NCI-H1930 (cell line): ENCODE data around the gene ING5.

Experiments used
- DNase-seq, 2 experiments: peaks; one replicate each; lab custom pipeline; 2025; lab: John Stamatoyannopoulos, UW

ING5 gene

GRCh38 chr2:241672243-241673188 lies 29.3 kb upstream of the ING5 start:
- DNase-seq: no peak

DNA sequence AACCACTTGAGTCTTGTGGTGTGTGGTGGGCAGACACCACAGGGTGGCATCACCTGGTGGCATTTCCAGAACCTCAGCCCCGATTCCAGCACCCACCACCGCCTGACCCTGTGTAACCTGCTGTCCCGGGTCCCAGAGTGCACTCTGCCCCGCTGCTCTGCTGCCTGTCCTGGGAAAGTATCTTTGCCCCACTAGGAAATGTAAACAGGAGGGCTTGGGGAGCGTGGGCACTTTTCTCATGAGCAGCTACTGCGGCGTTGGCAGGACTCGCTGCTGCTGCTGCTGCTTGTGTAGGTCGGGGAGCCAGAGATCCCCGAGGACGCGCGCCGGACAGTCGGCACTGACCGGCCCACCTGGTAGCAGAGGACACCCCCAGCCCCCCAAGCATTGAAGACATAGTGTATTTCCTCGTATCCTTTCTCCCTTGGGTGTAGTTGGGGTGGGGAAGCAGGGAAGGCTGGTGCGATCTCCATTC lies 28.6 kb upstream of the ING5 start:
- no peak for DNase-seq

GRCh38 chr2:241673797-241674725 lies 27.8 kb upstream of the ING5 start:
- DNase-seq: no peak

DNA sequence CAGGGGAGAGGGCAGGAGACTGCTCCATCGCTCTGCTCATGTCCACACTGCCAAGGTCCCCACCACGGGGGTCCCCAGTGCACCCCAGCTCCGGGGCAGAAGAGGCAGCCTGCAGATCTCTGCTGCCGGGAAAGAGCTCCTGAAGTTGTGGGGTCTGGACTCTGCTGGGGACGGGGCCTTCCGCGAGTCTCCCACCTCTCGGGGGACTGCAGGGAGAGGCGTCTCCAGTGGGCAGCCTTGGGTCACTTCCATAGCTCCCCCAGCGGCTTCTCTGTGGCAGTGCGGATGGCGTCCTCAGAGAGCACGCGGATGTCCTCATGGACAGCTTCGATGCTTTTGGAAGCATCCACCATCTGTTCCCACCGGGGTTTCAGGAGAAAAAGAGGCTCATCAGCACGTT lies 26.0 kb upstream of the ING5 start:
- no peak for DNase-seq

GRCh38 chr2:241676665-241677064 lies 25.2 kb upstream of the ING5 start:
- no peak for DNase-seq

- no peak for DNase-seq
These were observed 24.4 kb upstream of the ING5 start for GRCh38 chr2:241677392-241677791.

GRCh38 chr2:241678307-241678706 lies 23.5 kb upstream of the ING5 start:
- no peak for DNase-seq

GRCh38 chr2:241678784-241679540 lies 22.9 kb upstream of the ING5 start:
- no peak for DNase-seq

- no peak for DNase-seq
These were observed 21.8 kb upstream of the ING5 start for GRCh38 chr2:241680044-241680443.

DNA sequence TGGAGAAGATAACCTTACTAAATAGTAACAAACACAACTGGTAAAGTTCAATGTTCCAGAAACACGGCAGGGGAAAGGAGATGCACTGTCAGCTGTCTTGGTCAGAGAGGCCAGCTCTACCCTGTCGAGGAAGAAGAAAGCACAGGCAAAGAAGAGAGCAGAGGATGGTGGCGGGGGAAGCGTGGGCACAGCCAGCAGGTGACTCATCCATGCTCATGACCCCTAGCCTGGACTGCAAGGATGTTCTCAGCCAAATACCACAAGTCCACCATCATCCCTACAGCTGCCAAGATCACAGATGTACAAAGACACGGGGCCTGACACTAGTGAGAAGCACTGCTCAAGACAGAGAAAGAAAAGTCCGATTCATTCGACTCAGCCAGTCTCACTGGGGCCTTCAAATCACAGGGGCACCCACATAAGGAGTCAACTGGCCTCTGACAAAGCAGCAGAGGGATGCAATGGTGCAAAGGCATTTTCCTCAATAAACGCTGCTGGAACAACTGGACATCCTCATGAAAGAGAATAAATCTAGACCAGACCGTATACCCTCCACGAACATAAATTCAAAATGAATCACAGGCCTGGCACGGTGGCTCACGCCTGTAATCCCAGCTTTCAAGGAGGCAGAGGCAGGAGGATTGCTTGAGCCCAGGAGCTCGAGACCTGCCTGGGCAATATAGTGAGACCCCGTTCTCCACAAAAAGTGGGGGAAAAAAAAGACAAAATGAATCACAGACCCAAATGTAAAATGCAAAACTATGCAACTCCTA lies 20.8 kb upstream of the ING5 start:
- no peak for DNase-seq

- no peak for DNase-seq
These were observed 15.6 kb upstream of the ING5 start for GRCh38 chr2:241686324-241686649.

DNA sequence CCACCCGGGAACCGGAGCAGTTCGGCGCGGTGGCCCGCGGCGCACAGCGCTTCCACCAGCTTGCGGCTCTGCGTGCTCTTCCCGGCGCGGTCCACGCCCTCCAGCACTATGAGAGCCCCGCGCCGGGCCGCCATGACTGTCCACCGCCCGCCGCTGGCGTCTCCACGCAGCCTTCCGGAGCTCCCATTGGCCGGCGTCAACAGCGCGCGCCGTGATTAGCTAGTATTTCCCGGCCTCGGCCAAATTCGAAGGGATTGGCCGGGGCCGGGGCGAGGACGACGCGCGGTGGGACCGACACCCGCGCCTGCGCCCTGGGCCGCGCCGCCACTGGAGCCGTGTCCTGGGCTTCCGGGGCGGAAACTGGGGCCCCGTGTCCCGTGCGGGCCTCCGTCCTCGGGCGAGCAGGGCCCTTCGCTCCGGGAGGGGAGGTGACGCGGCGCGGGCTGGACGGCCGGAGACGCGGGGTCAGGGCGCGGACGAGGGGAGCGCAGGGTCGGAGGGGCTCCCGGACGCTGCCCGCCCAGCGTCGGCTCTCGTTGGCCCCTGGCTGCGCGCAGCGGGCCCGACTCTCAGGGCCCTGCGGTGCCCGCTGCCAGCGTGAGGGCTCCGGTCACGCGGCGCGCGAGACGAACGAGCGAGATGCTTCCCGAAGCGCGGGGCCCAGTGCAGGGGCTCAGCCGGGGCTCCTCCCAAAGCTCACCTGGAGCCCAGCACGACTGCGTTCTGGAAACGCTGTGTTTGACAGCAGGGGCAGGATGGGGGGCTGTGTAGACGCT lies 15.0 kb upstream of the ING5 start, which contains the start of gene DTYMK:
Gene DTYMK, minus strand, starts transcription at position 166 of the 776 bp plus-strand sequence. Its CDS starts 32 bp downstream, at position 134.
- peak; percentile 90 to 97 for DNase-seq

- no peak for DNase-seq
These were observed 12.5 kb upstream of the ING5 start for GRCh38 chr2:241689306-241689705.

DNA sequence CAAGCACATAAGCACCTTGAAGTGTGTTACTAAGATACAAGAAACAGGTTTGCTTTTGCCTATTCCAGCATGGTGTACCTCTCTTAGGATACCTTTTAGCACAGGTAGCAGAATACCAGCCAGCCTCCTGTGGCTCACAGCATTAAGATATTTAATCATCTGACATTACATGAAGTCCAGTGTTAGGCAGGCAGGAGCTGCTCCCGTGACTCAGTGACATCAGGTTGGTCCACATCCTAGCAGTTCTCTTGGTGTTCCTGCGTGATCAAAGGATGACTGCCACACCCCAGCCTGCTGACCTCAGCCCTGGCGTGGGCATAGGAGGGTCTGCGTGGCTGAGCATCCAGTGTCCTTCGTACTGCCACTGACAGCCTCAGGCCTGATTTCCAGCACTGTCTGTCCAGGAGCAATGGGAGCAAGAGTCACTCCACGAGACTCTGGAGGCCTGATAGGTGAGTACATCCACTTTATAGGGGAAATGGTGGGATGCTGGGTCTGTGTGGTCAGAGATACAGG lies 11.6 kb upstream of the ING5 start:
- no peak for DNase-seq

GRCh38 chr2:241692448-241692847 lies 9.4 kb upstream of the ING5 start:
- DNase-seq: no peak

DNA sequence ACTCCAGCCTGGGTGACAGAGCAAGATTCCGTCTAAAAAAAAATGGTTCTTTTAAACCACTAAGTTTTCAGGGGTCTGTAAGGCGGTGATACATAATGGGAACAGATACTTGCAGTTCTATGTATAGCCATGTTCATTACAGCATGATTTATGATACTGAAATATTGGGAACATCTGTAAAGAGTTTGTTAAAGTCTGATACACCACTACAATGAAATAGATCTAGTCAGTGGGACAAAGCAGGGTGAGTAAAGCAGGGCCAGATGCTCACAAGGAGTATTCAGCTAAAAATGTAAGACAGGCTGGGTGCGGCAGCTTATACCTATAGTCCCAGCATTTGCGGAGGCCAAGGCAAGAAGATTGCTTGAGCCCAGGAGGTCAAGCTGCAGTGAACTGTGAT lies 6.2 kb upstream of the ING5 start:
- no peak for DNase-seq

- no peak for DNase-seq
These were observed 765 bp upstream of the ING5 start for GRCh38 chr2:241701149-241701398.

DNA sequence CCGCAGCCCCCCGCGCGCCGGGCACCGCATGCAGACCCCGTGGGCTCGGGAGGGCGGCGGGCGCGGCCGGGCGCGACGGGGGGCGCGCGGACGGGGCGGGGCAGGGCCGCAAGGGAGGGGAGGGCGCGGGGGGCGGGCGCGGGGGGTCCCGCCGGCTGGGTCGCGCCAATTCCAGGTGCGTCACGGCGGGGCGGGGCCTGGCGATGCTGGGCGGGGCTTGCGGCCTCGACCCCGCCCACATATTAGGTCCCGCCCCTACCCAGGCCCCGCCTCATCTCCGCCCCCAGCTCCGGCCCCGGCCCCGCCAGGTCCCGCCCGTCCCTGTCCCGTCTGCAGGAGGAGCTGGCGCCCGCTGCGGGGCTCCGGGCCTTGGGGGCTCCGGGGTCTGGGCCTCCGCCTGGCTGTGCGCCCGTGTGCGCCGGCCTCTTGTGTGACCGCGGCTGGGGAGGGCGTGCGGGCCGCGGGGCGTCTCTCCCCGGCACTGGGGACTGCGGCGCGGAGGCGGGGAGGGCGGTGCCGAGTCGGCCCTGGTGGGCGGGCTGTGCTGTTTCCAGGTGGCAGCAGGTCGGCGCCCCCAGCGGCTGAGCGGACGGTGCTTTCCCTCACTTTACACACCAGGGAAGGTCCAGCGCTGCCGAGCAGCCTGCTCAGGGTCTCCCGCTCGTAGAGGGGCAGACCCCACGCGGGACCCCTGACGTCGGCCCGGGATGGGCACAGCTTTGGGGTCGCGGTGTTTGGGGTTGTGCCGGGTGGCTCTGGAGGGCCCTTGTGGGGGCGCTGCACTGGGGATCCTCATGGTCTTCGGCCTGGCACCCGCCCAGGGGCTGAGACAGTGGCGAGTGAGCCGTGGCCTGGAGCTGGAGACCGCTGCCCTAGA lies 554 bp downstream of the ING5 start:
- DNase-seq: peak; percentile 76 to 84

DNA sequence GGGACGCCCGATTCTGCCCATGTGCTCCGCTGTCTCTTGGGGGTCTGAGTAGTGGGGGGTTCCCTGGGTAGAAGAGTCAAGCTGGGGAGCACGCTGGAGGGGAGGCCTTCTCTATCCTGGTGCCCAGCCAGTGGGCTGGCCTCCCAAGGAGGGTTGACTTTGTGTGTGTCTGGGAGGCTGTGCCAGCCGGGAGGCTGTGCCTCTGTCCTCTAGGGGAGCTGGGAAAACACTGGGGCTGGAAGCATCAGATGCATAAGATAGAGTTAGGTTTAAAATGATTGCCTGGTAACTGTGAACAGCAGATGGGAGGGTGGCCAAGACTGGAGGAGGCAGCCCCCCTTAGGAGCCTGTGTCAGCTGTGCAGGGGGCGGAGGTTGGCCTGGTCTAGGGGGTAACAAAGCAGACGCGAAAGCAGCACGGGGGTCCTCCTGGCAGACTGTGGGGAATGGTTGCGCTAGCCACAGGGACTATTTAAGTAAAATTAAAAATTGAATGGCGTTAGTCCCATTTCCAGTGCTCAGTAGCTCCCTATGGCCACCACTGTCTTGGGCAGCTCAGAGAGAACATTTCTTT lies 1.3 kb downstream of the ING5 start:
- no peak for DNase-seq
